K562 (cell line): Measurements from ENCODE around the gene RPL27. TPM values are rescaled to one million over a fixed set of nuclear protein-coding genes. Genes with fewer than 3 reads are reported as not detected.

Source experiments
- EWSR1 ChIP-seq: fragments of 450-650 bp; IDR thresholded peaks from 2 replicates; pipeline ENCODE4 v1.6.1; 2018; ENCODE audit warnings: borderline replicate concordance, mild to moderate bottlenecking, low read depth, moderate library complexity; ENCODE audit not compliant: partially characterized antibody
- FOXK1 ChIP-seq: sonication (generic); formaldehyde crosslinking; IDR thresholded peaks from 2 replicates; pipeline ENCODE4 v1.8.0; 2022; ENCODE audit warnings: missing genetic modification reagents, mild to moderate bottlenecking, borderline replicate concordance
- GTF2A2 ChIP-seq: IDR thresholded peaks from 2 replicates; pipeline ENCODE4 v1.6.1; 2016; ENCODE audit warnings: mild to moderate bottlenecking, missing genetic modification characterization, missing compliant biosample characterization
- MAZ ChIP-seq, 2 experiments: fragments of 450-650 bp in 1 of 2; sonication (generic) in 1 of 2; formaldehyde crosslinking; IDR thresholded peaks in 1 of 2; conservative IDR thresholded peaks in 1 of 2; 2 replicates each; pipeline versions ENCODE4 v1.4.0 to v1.5.0; 2020; ENCODE audit warnings: mild to moderate bottlenecking in 1 of 2, missing genetic modification reagents in 1 of 2
- NUFIP1 ChIP-seq: fragments of 450-650 bp; IDR thresholded peaks from 2 replicates; pipeline ENCODE4 v1.6.1; 2018; ENCODE audit not compliant: partially characterized antibody
- RBM25 ChIP-seq: fragments of 200-400 bp; formaldehyde crosslinking; IDR thresholded peaks from 2 replicates; pipeline ENCODE4 v1.6.1; 2018; ENCODE audit warnings: low read length, low read depth, moderate library complexity; ENCODE audit not compliant: severe bottlenecking
- RCOR1 ChIP-seq, 2 experiments: IDR thresholded peaks; 2 replicates each; pipeline ENCODE4 v1.6.1; 2012; ENCODE audit warnings: low read depth in 2 of 2, low read length in 2 of 2, borderline replicate concordance in 1 of 2, improper control_type of control experiment in 1 of 2
- SPI1 ChIP-seq: IDR thresholded peaks from 2 replicates; pipeline ENCODE4 v1.6.1; 2011; ENCODE audit warnings: low read depth, low read length, control low read depth, borderline replicate concordance
- ZNF140 ChIP-seq: fragments of 250-450 bp; sonication (Bioruptor Pico); IDR thresholded peaks from 2 replicates; pipeline ENCODE4 v1.8.0; 2021; ENCODE audit warnings: moderate library complexity, mild to moderate bottlenecking, inconsistent platforms
- ZNF197 ChIP-seq: fragments of 200-800 bp; sonication (Bioruptor generic); IDR thresholded peaks from 2 replicates; pipeline ENCODE4 v1.6.1; 2016; ENCODE audit warnings: low read depth, missing genetic modification characterization, missing compliant biosample characterization
- ZNF311 ChIP-seq: fragments of 250-450 bp; sonication (Bioruptor Pico); IDR thresholded peaks from 2 replicates; pipeline ENCODE4 v1.4.0; 2020; ENCODE audit warnings: mild to moderate bottlenecking, moderate library complexity
- ZNF785 ChIP-seq: fragments of 250-450 bp; sonication (Bioruptor Pico); IDR thresholded peaks from 2 replicates; pipeline ENCODE4 v1.4.0; 2020; ENCODE audit warnings: mild to moderate bottlenecking
- polyA plus RNA-seq, 8 experiments: library from polyadenylated mRNA; depleted of rRNA in 4 of 8; stranded (reverse) in 5 of 8; unstranded in 3 of 8; fragments of >200 nt; fragmentation: Nextera tagmentation in 2 of 8; fragmentation: Illumina TruSeq in 1 of 8; extraction: Ambion mirVana in 2 of 8; extraction: Trizol in 1 of 8; gene quantifications; 2 replicates each; pipeline versions ENCODE4 v1.2.1 to v1.2.3, GENCODE V29; 2011 to 2014; ENCODE audit warnings: inconsistent platforms in 1 of 8, missing spikeins in 1 of 8
- total RNA-seq, 7 experiments: library from RNA; depleted of rRNA in 6 of 7; stranded (reverse); fragments of >200 nt in 6 of 7; fragmentation: Illumina TruSeq in 2 of 7; extraction: Trizol in 2 of 7; gene quantifications; 2 replicates each; pipeline versions ENCODE4 v1.2.1 to v1.2.3, GENCODE V29; 2011 to 2021; ENCODE audit warnings: low replicate concordance in 1 of 7
- TF ChIP-seq, protein P1 (sequence below): fragments of 450-650 bp; formaldehyde crosslinking; IDR thresholded peaks from 2 replicates; pipeline ENCODE4 v1.4.0; 2020; ENCODE audit warnings: mild to moderate bottlenecking, mixed read lengths
- TF ChIP-seq, protein P2 (sequence below), 2 experiments: fragments of 450-650 bp in 1 of 2; sonication (generic) in 1 of 2; formaldehyde crosslinking in 1 of 2; IDR thresholded peaks in 1 of 2; conservative IDR thresholded peaks in 1 of 2; 2 replicates each; pipeline versions ENCODE4 v1.6.1 to v1.8.1; 2016 to 2023; ENCODE audit warnings: mild to moderate bottlenecking in 2 of 2, moderate library complexity in 2 of 2, inconsistent platforms in 1 of 2, missing genetic modification reagents in 1 of 2
- TF ChIP-seq, protein P3 (sequence below), 2 experiments: fragments of 450-650 bp; conservative IDR thresholded peaks; 2 replicates each; pipeline ENCODE4 v1.6.1; 2017; ENCODE audit warnings: mild to moderate bottlenecking in 2 of 2, moderate library complexity in 2 of 2
- TF ChIP-seq, protein P4 (sequence below), 2 experiments: fragments of 450-650 bp in 1 of 2; sonication (generic) in 1 of 2; formaldehyde crosslinking; conservative IDR thresholded peaks; 2 replicates each; pipeline versions ENCODE4 v1.4.0 to v1.8.1; 2020 to 2022; ENCODE audit warnings: mild to moderate bottlenecking in 1 of 2, missing genetic modification reagents in 1 of 2
- TF ChIP-seq, protein P5 (sequence below): sonication (generic); formaldehyde crosslinking; IDR thresholded peaks from 2 replicates; pipeline ENCODE4 v1.8.1; 2023; ENCODE audit warnings: mild to moderate bottlenecking, missing genetic modification reagents

The RPL27 gene
- total and polyA plus RNA-seq, 9 of the 15 experiments (the other 6 are each of a cell fraction or from before 2014, with no cell fraction given) = 1,539 to 6,155 (median 3,710) TPM

DNA sequence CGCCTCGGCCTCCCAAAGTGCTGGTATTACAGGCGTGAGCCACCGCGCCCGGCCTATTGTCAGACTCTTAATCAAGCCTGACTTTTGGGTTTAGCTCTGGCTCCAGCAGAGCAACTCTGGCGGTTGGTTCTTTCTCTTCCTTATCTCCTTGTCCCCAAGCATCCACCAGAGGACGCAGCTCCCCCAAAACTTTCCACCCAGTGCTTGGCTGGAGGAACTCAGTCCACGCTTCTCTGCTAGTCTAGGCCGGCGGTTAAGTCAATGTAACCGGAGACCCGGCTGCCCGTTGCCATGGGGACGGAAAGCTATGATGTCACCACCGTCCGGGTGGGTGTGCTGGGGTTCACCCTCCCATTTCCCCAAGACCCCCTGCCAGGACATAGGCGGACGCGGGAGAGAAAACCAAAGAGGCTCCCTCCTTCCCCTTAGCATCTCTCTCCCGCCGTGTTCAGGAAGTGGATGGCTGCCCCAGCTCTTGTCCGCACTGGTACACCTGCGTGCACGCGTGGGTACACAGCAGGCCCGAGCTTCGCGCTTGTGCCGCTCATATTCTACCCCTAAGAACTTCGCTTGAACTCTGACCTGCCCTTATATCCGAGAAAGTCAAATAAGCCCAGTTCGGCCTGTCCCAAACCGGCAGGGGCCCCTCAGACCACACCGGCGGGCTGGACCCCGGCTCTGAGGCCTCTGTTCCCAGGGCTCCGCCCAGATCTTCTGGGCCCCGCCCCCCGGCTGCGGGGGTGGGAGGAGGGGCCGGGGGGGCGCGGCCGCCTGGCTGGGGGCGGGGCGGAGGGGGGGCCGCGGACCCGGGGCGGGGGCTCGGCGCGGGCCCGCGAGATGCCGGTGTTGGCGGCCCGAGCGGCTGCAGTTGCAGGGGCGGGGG lies 26.4 kb downstream of the RPL27 start, which contains the start of gene RND2 (continued):
- TF ChIP-seq, protein P1, sequence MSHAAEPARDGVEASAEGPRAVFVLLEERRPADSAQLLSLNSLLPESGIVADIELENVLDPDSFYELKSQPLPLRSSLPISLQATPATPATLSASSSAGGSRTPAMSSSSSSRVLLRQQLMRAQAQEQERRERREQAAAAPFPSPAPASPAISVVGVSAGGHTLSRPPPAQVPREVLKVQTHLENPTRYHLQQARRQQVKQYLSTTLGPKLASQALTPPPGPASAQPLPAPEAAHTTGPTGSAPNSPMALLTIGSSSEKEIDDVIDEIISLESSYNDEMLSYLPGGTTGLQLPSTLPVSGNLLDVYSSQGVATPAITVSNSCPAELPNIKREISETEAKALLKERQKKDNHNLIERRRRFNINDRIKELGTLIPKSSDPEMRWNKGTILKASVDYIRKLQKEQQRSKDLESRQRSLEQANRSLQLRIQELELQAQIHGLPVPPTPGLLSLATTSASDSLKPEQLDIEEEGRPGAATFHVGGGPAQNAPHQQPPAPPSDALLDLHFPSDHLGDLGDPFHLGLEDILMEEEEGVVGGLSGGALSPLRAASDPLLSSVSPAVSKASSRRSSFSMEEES (CRISPR knock-in tag) = no peak
- no peak for TF ChIP-seq GTF2A2 (tag)
- TF ChIP-seq, protein P2, sequence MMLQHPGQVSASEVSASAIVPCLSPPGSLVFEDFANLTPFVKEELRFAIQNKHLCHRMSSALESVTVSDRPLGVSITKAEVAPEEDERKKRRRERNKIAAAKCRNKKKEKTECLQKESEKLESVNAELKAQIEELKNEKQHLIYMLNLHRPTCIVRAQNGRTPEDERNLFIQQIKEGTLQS (IDR thresholded peaks at IDR 0.05) = peak; percentile 98
- TF ChIP-seq, protein P2 (CRISPR knock-in tag; conservative IDR thresholded peaks at IDR 0.05) = peak; percentile 90
- no peak for TF ChIP-seq ZNF311
- TF ChIP-seq, protein P3, sequence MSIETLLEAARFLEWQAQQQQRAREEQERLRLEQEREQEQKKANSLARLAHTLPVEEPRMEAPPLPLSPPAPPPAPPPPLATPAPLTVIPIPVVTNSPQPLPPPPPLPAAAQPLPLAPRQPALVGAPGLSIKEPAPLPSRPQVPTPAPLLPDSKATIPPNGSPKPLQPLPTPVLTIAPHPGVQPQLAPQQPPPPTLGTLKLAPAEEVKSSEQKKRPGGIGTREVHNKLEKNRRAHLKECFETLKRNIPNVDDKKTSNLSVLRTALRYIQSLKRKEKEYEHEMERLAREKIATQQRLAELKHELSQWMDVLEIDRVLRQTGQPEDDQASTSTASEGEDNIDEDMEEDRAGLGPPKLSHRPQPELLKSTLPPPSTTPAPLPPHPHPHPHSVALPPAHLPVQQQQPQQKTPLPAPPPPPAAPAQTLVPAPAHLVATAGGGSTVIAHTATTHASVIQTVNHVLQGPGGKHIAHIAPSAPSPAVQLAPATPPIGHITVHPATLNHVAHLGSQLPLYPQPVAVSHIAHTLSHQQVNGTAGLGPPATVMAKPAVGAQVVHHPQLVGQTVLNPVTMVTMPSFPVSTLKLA (conservative IDR thresholded peaks at IDR 0.05) = peak; percentile 87 to 94
- no peak for TF ChIP-seq NUFIP1
- TF ChIP-seq EWSR1 = no peak
- peak; percentile 15 to 51; a peak in 1 of 4 replicates for TF ChIP-seq RCOR1 (IDR thresholded peaks at IDR 0.05; ENCODE audit: borderline replicate concordance in 1 of 2, low read depth in 2 of 2, low read length in 2 of 2)
- TF ChIP-seq MAZ (CRISPR knock-in tag; conservative IDR thresholded peaks at IDR 0.05 in 1 of 2, IDR thresholded peaks at IDR 0.05 in 1 of 2) = peak in 1 of 2 experiments; percentile 22; a peak in 1 of 4 replicates
- no peak for TF ChIP-seq SPI1
- TF ChIP-seq, protein P4, sequence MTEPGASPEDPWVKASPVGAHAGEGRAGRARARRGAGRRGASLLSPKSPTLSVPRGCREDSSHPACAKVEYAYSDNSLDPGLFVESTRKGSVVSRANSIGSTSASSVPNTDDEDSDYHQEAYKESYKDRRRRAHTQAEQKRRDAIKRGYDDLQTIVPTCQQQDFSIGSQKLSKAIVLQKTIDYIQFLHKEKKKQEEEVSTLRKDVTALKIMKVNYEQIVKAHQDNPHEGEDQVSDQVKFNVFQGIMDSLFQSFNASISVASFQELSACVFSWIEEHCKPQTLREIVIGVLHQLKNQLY (CRISPR knock-in tag; conservative IDR thresholded peaks at IDR 0.05) = no peak
- TF ChIP-seq RBM25 = no peak
- TF ChIP-seq ZNF140 (CRISPR knock-in tag) = no peak
- TF ChIP-seq, protein P5, sequence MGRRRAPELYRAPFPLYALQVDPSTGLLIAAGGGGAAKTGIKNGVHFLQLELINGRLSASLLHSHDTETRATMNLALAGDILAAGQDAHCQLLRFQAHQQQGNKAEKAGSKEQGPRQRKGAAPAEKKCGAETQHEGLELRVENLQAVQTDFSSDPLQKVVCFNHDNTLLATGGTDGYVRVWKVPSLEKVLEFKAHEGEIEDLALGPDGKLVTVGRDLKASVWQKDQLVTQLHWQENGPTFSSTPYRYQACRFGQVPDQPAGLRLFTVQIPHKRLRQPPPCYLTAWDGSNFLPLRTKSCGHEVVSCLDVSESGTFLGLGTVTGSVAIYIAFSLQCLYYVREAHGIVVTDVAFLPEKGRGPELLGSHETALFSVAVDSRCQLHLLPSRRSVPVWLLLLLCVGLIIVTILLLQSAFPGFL (CRISPR knock-in tag) = peak; percentile 98
- TF ChIP-seq ZNF197 = peak; percentile 44; the same call in 1 of the 2 replicates
- no peak for TF ChIP-seq FOXK1 (CRISPR knock-in tag)
- no peak for TF ChIP-seq ZNF785 (CRISPR knock-in tag)
